GM12891 (cell line): ENCODE measurements around the gene RBM41.

ENCODE experiments used
- POLR2A ChIP-seq: IDR thresholded peaks from 2 replicates; pipeline ENCODE4 v1.6.1; 2011; ENCODE audit warnings: low read depth, low read length, control low read depth
- TAF1 ChIP-seq: IDR thresholded peaks from 2 replicates; pipeline ENCODE4 v1.6.1; 2011; ENCODE audit warnings: low read depth, low read length, control low read depth

DNA sequence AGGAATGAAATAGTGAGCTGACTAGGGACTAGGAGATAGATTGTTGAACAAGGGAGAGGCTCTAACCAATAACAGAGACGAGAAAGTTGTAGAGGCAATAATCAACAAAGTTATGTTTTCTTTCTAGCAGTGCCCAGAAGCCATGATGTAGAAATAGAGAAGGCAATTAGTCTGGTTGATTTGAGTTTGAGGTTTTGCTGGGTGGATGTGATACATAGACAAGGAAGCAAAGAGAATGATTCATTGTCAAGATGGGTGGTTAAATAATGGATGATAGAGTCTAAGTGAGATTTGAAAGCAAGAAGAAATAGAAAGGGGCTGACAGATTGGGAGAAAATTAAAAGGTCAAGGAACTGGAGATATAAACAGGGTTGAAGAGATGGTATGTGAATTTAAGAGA, 11.2 kb downstream of the RBM41 start:
- TF ChIP-seq TAF1 (no peak), POLR2A (no peak)
